DOHH2 (cell line): ENCODE results near the gene TPM1.
"Not testable (repeated sequence)": the region's sequence is repeated elsewhere in the genome, so short reads cannot be mapped to it uniquely, and the experiment has no call there.

Experiments
- CTCF ChIP-seq: fragments of 200-600 bp; sonication (generic); IDR thresholded peaks from one replicate; pipeline ENCODE4 v1.5.1; 2014; ENCODE audit warnings: antibody characterized with exemption, mild to moderate bottlenecking, low read depth, low read length; ENCODE audit not compliant: poor library complexity, severe bottlenecking
- EZH2phosphoT487 ChIP-seq: fragments of 200-600 bp; sonication (generic); IDR thresholded peaks from 2 replicates; pipeline ENCODE4 v1.6.1; 2017; ENCODE audit warnings: borderline replicate concordance, mild to moderate bottlenecking, antibody characterized with exemption, low read length, moderate library complexity, mixed read lengths

- TF ChIP-seq CTCF, EZH2phosphoT487: not testable (repeated sequence)
Measured at GRCh38 chr15:62993632-62994031, 48.9 kb upstream of the TPM1 start.
